HEK293T (cell line): ENCODE results near the gene SLC31A2.
"Not testable (repeated sequence)": the region's sequence is repeated elsewhere in the genome, so short reads cannot be mapped to it uniquely, and the experiment has no call there.

Experiments used
- CTCF ChIA-PET: fragments of 350-600 bp; formaldehyde crosslinking; extraction: SDS; loops from one replicate; lab custom pipeline; 2021; ENCODE audit warnings: antibody characterized with exemption, inconsistent platforms; lab: Yijun Ruan, JAX
- POLR2A ChIA-PET: fragments of 350-600 bp; formaldehyde crosslinking; extraction: SDS; loops from one replicate; lab custom pipeline; 2020; ENCODE audit warnings: antibody characterized with exemption, inconsistent platforms; lab: Yijun Ruan, JAX
- DNase-seq: peaks from one replicate; pipeline ENCODE4 v3.0.0; 2012; ENCODE audit warnings: mixed read lengths; ENCODE audit errors: extremely low spot score
- ARNT ChIP-seq: fragments of 450-650 bp; IDR thresholded peaks from 2 replicates; pipeline ENCODE4 v1.6.1; 2017; ENCODE audit warnings: mild to moderate bottlenecking
- BHLHE40 ChIP-seq: fragments of 450-650 bp; IDR thresholded peaks from 2 replicates; pipeline ENCODE4 v1.6.1; 2016; ENCODE audit warnings: mild to moderate bottlenecking, moderate library complexity, borderline replicate concordance
- CTBP1 ChIP-seq: fragments of 450-650 bp; IDR thresholded peaks from 2 replicates; pipeline ENCODE4 v1.6.1; 2016; ENCODE audit warnings: borderline replicate concordance
- ELF4 ChIP-seq: fragments of 450-650 bp; IDR thresholded peaks from 2 replicates; pipeline ENCODE4 v1.6.1; 2017; ENCODE audit warnings: antibody characterized with exemption
- FOXA1 ChIP-seq: fragments of 450-650 bp; IDR thresholded peaks from 2 replicates; pipeline ENCODE4 v1.6.1; 2016; ENCODE audit warnings: mild to moderate bottlenecking
- FOXK2 ChIP-seq: fragments of 450-650 bp; IDR thresholded peaks from 2 replicates; pipeline ENCODE4 v1.6.1; 2016; ENCODE audit warnings: mild to moderate bottlenecking
- FOXM1 ChIP-seq: fragments of 450-650 bp; IDR thresholded peaks from 2 replicates; pipeline ENCODE4 v1.6.1; 2017; ENCODE audit warnings: mild to moderate bottlenecking, borderline replicate concordance
- HDGF ChIP-seq: fragments of 450-650 bp; IDR thresholded peaks from 2 replicates; pipeline ENCODE4 v1.6.1; 2017; ENCODE audit warnings: antibody characterized with exemption, borderline replicate concordance
- L3MBTL2 ChIP-seq: fragments of 450-650 bp; conservative IDR thresholded peaks from 2 replicates; pipeline ENCODE4 v1.6.1; 2016; ENCODE audit warnings: mild to moderate bottlenecking
- LEF1 ChIP-seq: fragments of 450-650 bp; IDR thresholded peaks from 2 replicates; pipeline ENCODE4 v1.6.1; 2017; ENCODE audit warnings: mild to moderate bottlenecking, borderline replicate concordance
- NFRKB ChIP-seq: fragments of 450-650 bp; IDR thresholded peaks from 2 replicates; pipeline ENCODE4 v1.6.1; 2016; ENCODE audit warnings: mild to moderate bottlenecking, moderate library complexity
- PKNOX1 ChIP-seq: fragments of 450-650 bp; IDR thresholded peaks from 2 replicates; pipeline ENCODE4 v1.6.1; 2016
- SP1 ChIP-seq: fragments of 450-650 bp; IDR thresholded peaks from 2 replicates; pipeline ENCODE4 v1.6.1; 2017
- SUZ12 ChIP-seq: fragments of 450-650 bp; IDR thresholded peaks from 2 replicates; pipeline ENCODE4 v1.6.1; 2016; ENCODE audit warnings: mild to moderate bottlenecking
- TARDBP ChIP-seq: fragments of 450-650 bp; IDR thresholded peaks from 2 replicates; pipeline ENCODE4 v1.6.1; 2016
- ZNF384 ChIP-seq: fragments of 450-650 bp; IDR thresholded peaks from 2 replicates; pipeline ENCODE4 v1.6.1; 2016

The SLC31A2 gene, protein sequence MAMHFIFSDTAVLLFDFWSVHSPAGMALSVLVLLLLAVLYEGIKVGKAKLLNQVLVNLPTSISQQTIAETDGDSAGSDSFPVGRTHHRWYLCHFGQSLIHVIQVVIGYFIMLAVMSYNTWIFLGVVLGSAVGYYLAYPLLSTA

DNA sequence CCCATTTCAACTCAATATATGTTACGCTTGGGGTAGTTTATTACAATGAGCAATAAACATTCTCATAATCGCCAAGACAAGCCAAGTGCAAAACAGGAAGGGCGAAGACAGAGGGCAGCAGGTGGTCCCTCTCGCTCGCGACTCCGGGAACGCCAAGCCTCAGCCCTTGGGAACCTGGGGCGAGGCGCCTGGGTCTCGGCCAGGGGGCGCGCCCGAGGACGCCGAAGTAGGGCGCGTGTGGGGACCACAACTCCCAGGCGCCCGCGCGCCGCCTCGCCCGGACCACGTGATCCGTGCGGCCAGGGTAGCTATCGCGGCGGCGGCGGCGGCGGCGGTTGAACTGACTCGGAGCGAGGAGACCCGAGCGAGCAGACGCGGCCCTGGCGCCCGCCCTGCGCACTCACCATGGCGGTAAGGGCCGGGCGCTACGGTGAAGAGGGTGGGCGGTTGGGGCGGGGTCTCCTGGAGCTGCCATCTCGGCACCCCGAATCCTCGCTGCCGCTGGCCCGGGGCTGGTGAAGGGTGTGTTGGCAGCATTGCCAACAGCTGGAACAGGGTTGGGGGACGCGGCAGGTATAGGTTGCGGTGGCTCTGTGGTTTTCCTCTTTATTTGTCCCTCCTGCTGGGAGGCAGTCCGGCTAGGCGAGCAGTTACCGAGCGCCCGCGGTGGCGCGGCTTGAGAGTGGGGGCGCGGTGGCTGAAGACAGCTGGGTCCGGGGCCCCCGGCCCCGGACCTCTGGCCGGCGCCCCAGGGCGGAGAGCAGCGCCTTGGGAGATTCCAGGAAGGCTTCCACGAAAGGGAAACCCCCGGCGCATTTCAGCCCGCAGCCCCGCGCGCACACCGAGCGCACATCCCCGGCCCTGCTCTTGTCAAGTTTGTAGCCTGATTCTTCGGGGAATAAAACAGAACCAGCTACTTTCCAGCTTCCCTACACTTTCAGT lies at the start of gene SLC31A2:
TSS of gene SLC31A2 (plus strand) at position 338 of the 942 bp plus-strand sequence. CDS start at position 406, 68 bp downstream.
- TF ChIP-seq BHLHE40 (no peak), ELF4 (no peak), CTBP1 (no peak), L3MBTL2 (no peak; the same call in 1 of the 2 replicates), HDGF (no peak), FOXK2 (no peak), LEF1 (no peak), ARNT (no peak), NFRKB (no peak), TARDBP (no peak), SUZ12 (no peak), ZNF384 (no peak), FOXA1 (no peak), PKNOX1 (no peak), FOXM1 (no peak), SP1 (no peak)
- peak; percentile 92 for DNase-seq
- ChIA-PET CTCF (no interaction called here), POLR2A (interaction anchor here (3.9 kb wide), 1 partner anchor 70 kb away, joined by 18 read pairs; the partner anchor contains the start of genes FKBP15 and SLC31A1)

GRCh38 chr9:113105345-113105744 lies 45.5 kb upstream of the SLC31A2 start:
- POLR2A ChIA-PET, CTCF ChIA-PET: not testable (repeated sequence)

GRCh38 chr9:113111065-113111951 lies 39.5 kb upstream of the SLC31A2 start:
- CTCF ChIA-PET, DNase-seq, POLR2A ChIA-PET: not testable (repeated sequence)

More at GRCh38 chr9:113105345-113105744, 45.5 kb upstream of the SLC31A2 start:
- not testable (repeated sequence) for DNase-seq

- POLR2A ChIA-PET: not testable (repeated sequence)
Observed at GRCh38 chr9:113112706-113113510, 37.9 kb upstream of the SLC31A2 start.

DNA sequence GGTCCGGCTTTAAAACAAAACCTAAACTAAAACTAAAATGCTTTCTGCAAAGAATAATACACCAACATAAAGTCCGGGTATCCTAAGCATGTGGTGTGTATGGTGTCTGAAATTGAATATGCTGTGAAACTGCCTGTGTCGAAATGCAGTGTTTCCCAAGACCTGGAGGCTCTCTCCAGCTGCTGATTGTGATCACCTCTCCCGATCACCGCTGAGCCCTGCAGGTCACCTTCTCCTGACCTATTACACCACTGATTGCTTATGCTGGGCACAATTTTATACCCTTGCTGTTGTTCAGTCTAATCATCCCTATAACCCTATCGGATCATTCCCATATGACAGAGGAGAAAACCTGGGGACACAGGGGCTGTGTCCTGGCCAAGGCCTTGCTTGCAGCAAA lies 32.0 kb upstream of the SLC31A2 start:
- POLR2A ChIA-PET, CTCF ChIA-PET, DNase-seq: not testable (repeated sequence)

More at GRCh38 chr9:113112706-113113510, 37.9 kb upstream of the SLC31A2 start:
- CTCF ChIA-PET: interaction anchor here (0.7 to 1.3 kb wide), 3 partner anchors 175 to 190 kb away, joined by 3 to 4 read pairs (median 3); no protein-coding TSS in a partner anchor
- not testable (repeated sequence) for DNase-seq

GRCh38 chr9:113125386-113126035 lies 25.3 kb upstream of the SLC31A2 start:
- TF ChIP-seq ZNF384: no peak
- TF ChIP-seq FOXA1: no peak
- no peak for TF ChIP-seq SUZ12
- TF ChIP-seq NFRKB: no peak
- TF ChIP-seq L3MBTL2: no peak
- TF ChIP-seq CTBP1: no peak
- TF ChIP-seq FOXK2: no peak
- no peak for TF ChIP-seq HDGF
- no peak for TF ChIP-seq ELF4
- TF ChIP-seq FOXM1: no peak
- no peak for TF ChIP-seq ARNT
- TF ChIP-seq LEF1: no peak
- ChIA-PET POLR2A (no interaction called here), CTCF (no interaction called here)
- DNase-seq: no peak

DNA sequence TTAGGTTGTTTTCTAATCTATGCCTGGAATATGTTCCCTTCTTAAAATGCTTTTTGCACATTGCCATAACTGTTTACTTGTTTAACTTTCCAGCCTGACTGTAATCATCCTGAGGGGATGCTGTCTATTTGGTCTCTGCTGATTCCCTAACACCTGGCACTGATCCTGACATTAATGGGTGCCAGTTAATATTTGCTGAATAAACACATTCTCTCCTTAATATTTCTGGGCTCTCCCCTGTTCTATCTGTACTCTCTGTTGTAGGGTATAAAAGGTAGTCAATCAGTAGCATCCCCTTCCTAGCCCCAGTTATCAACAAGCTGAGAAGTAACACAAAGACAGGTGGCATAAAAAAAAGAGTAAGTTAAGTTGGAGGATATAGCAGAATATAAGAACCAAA lies 21.3 kb upstream of the SLC31A2 start:
- CTCF ChIA-PET: no interaction called here
- no peak for DNase-seq
- POLR2A ChIA-PET: no interaction called here
- TF ChIP-seq SP1 (no peak), FOXK2 (no peak), ARNT (no peak), BHLHE40 (no peak), ELF4 (no peak), SUZ12 (no peak), L3MBTL2 (no peak), PKNOX1 (no peak), CTBP1 (no peak), FOXA1 (no peak), ZNF384 (no peak), TARDBP (no peak), FOXM1 (no peak)
